A673 (cell line): ENCODE measurements around the gene FADS6.

Experiments used
- CTCF ChIP-seq: fragments of 300-800, 200-600 bp; sonication (generic); conservative IDR thresholded peaks from 2 replicates; pipeline ENCODE4 v1.5.1; 2017; ENCODE audit warnings: low read depth, mild to moderate bottlenecking, antibody characterized with exemption, low read length, moderate library complexity, mixed read lengths
- EZH2 ChIP-seq: fragments of 200-600 bp; sonication (generic); IDR thresholded peaks from 2 replicates; pipeline ENCODE4 v1.6.1; 2017; ENCODE audit warnings: borderline replicate concordance, low read depth, mild to moderate bottlenecking, mixed read lengths, antibody characterized with exemption, low read length; ENCODE audit not compliant: poor library complexity, severe bottlenecking

GRCh38 chr17:74859459-74860228 lies 33.8 kb downstream of the FADS6 start, which contains the start of gene GRIN2C:
- no peak for TF ChIP-seq EZH2
- peak; percentile 38; the same call in 1 of the 2 replicates for TF ChIP-seq CTCF
